ENCODE results near the gene UBE2E3.

UBE2E3 gene

DNA sequence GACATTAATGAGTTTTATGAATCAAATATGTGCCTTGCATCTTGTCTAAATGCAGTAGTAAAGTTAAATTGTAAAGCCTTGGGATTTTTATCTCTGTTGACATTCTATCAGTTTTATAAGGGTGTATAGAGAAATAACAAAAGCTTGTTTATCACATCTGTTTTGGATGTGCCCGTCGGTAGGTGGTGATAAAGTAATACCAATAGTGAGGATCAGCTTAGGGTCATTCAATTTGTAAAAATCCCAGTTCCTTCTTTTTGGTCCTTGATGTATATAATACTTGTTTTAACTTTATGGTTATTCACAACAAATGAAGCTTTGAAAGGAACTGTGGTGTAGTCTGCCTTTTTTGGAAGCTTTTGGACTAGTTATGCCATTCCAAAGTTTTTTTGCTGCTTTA lies 12.6 kb downstream of the UBE2E3 start:
- H3K4me3 ChIP-seq (ENCODE audit: low read depth, low read length), result no peak overlapping the region
- peaks cover 4% of the 10 kb centered on the region; the same call in 1 of the 2 replicates for H3K36me3 ChIP-seq (ENCODE audit: control insufficient read depth, insufficient read depth, low read length)

GRCh38 chr2:180999274-180999964 lies 19.0 kb downstream of the UBE2E3 start:
- Histone ChIP-seq H3K9ac (ENCODE audit: low read length) (no peak overlapping the region), H3K36me3 (ENCODE audit: control insufficient read depth, insufficient read depth, low read length) (no peaks in the 10 kb centered on the region), H3K4me3 (ENCODE audit: low read depth, low read length) (no peak overlapping the region), H3K27me3 (ENCODE audit: control insufficient read depth, insufficient read depth, low read length) (no peaks in the 10 kb centered on the region), H3K9me3 (ENCODE audit: control insufficient read depth, insufficient read depth, low read depth, low read length) (no peaks in the 10 kb centered on the region), H3K27ac (ENCODE audit: low read depth, low read length) (no peak overlapping the region), H3K4me1 (ENCODE audit: control insufficient read depth, insufficient read depth, low read length) (peaks cover 25% of the 10 kb centered on the region)

More for the DNA sequence above, 12.6 kb downstream of the UBE2E3 start:
- Histone ChIP-seq H3K27ac (ENCODE audit: low read depth, low read length) (no peak overlapping the region), H3K27me3 (ENCODE audit: control insufficient read depth, insufficient read depth, low read length) (no peaks in the 10 kb centered on the region), H3K9ac (ENCODE audit: low read length) (no peak overlapping the region), H3K9me3 (ENCODE audit: control insufficient read depth, insufficient read depth, low read depth, low read length) (no peaks in the 10 kb centered on the region), H3K4me1 (ENCODE audit: control insufficient read depth, insufficient read depth, low read length) (peaks cover 8% of the 10 kb centered on the region)

- H3K4me3 ChIP-seq (ENCODE audit: low read depth, low read length), result no peak overlapping the region
- H3K27me3 ChIP-seq (ENCODE audit: control insufficient read depth, insufficient read depth, low read length), result no peaks in the 10 kb centered on the region
- H3K9me3 ChIP-seq (ENCODE audit: control insufficient read depth, insufficient read depth, low read depth, low read length), result no peaks in the 10 kb centered on the region
- H3K36me3 ChIP-seq (ENCODE audit: control insufficient read depth, insufficient read depth, low read length), result no peaks in the 10 kb centered on the region
- no peak overlapping the region for H3K27ac ChIP-seq (ENCODE audit: low read depth, low read length)
- H3K4me1 ChIP-seq (ENCODE audit: control insufficient read depth, insufficient read depth, low read length), result peaks cover 18% of the 10 kb centered on the region
- H3K9ac ChIP-seq (ENCODE audit: low read length), result no peak overlapping the region
These were observed 24.4 kb downstream of the UBE2E3 start for GRCh38 chr2:181004647-181005325.

GRCh38 chr2:181005326-181005655 lies 24.9 kb downstream of the UBE2E3 start:
- no peak overlapping the region for H3K9ac ChIP-seq (ENCODE audit: low read length)
- H3K36me3 ChIP-seq (ENCODE audit: control insufficient read depth, insufficient read depth, low read length), result no peaks in the 10 kb centered on the region
- no peak overlapping the region for H3K27ac ChIP-seq (ENCODE audit: low read depth, low read length)
- H3K4me1 ChIP-seq (ENCODE audit: control insufficient read depth, insufficient read depth, low read length), result peaks cover 20% of the 10 kb centered on the region
- no peaks in the 10 kb centered on the region for H3K9me3 ChIP-seq (ENCODE audit: control insufficient read depth, insufficient read depth, low read depth, low read length)
- no peak overlapping the region for H3K4me3 ChIP-seq (ENCODE audit: low read depth, low read length)
- no peaks in the 10 kb centered on the region for H3K27me3 ChIP-seq (ENCODE audit: control insufficient read depth, insufficient read depth, low read length)

- Histone ChIP-seq H3K4me3 (ENCODE audit: low read depth, low read length) (no peak overlapping the region), H3K27me3 (ENCODE audit: control insufficient read depth, insufficient read depth, low read length) (no peaks in the 10 kb centered on the region), H3K9me3 (ENCODE audit: control insufficient read depth, insufficient read depth, low read depth, low read length) (no peaks in the 10 kb centered on the region), H3K36me3 (ENCODE audit: control insufficient read depth, insufficient read depth, low read length) (no peaks in the 10 kb centered on the region), H3K27ac (ENCODE audit: low read depth, low read length) (no peak overlapping the region), H3K9ac (ENCODE audit: low read length) (no peak overlapping the region), H3K4me1 (ENCODE audit: control insufficient read depth, insufficient read depth, low read length) (peaks cover 20% of the 10 kb centered on the region)
These were observed 25.4 kb downstream of the UBE2E3 start for GRCh38 chr2:181005809-181006208.

DNA sequence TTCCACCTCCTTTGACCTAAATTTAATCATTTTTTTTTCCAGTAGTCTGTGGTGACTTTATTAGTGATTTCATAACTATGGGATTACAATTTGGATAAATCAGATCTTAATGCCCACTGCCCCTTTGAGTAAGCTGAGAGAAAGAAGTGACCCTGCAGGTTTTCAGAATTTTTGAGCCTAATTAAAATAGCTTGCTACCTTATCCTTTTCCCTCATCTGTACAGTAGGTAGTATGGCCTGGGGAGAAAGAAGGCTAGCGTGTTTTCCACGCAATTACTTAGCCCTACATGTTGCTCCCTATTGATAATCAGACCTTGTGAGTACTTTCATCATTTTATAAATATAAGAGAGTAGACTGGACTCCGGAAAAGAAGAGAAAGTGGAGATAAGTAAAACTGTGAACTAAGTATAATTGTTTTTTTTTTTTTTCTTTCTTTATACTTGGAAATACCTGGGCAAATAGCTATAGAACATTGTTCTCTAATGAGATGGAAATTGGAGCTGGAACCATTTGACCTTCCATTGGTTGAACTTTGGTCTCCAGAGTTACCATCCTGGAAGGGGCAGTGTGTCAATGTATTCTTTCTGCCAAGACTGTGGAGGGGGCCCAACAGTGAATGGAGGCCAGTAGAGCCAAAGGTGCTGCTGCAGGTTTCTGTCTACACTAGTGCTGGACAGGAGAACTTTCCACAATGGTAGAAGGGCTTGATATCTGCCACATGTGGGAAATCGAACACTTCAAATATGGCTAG lies 26.9 kb downstream of the UBE2E3 start:
- Histone ChIP-seq H3K9me3 (ENCODE audit: control insufficient read depth, insufficient read depth, low read depth, low read length) (no peaks in the 10 kb centered on the region), H3K36me3 (ENCODE audit: control insufficient read depth, insufficient read depth, low read length) (no peaks in the 10 kb centered on the region), H3K4me1 (ENCODE audit: control insufficient read depth, insufficient read depth, low read length) (0 out of 2 replicates have a peak, but pooled peaks cover 8% of the 10 kb centered on the region), H3K9ac (ENCODE audit: low read length) (no peak overlapping the region), H3K4me3 (ENCODE audit: low read depth, low read length) (no peak overlapping the region), H3K27ac (ENCODE audit: low read depth, low read length) (no peak overlapping the region), H3K27me3 (ENCODE audit: control insufficient read depth, insufficient read depth, low read length) (no peaks in the 10 kb centered on the region)

DNA sequence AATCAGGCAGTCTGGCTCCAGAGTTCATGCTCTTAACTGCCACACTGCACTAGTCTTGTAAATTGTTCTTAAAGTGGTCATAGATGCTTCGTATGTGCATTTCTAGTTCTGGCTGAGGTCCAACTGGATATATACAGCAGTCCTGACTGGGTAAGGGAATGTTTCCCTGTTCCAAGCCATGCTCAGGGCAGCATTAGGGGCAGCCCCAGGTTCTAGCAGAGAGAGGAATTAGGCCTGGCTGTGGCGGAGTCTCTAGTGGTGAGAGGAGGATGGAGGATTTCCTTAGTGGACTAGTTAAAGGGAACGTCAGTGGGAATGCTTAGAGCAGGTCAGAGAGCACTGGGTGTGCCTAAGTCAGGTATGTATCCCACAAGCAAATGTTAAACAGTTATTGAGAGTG lies 28.0 kb downstream of the UBE2E3 start:
- Histone ChIP-seq H3K9ac (ENCODE audit: low read length) (no peak overlapping the region), H3K9me3 (ENCODE audit: control insufficient read depth, insufficient read depth, low read depth, low read length) (no peaks in the 10 kb centered on the region), H3K27me3 (ENCODE audit: control insufficient read depth, insufficient read depth, low read length) (no peaks in the 10 kb centered on the region), H3K27ac (ENCODE audit: low read depth, low read length) (no peak overlapping the region), H3K4me3 (ENCODE audit: low read depth, low read length) (no peak overlapping the region), H3K4me1 (ENCODE audit: control insufficient read depth, insufficient read depth, low read length) (0 out of 2 replicates have a peak, but pooled peaks cover 8% of the 10 kb centered on the region), H3K36me3 (ENCODE audit: control insufficient read depth, insufficient read depth, low read length) (no peaks in the 10 kb centered on the region)

- H3K4me1 ChIP-seq (ENCODE audit: control insufficient read depth, insufficient read depth, low read length), result no peaks in the 10 kb centered on the region
- no peaks in the 10 kb centered on the region for H3K36me3 ChIP-seq (ENCODE audit: control insufficient read depth, insufficient read depth, low read length)
- H3K27ac ChIP-seq (ENCODE audit: low read depth, low read length), result no peak overlapping the region
- H3K4me3 ChIP-seq (ENCODE audit: low read depth, low read length), result no peak overlapping the region
- H3K9ac ChIP-seq (ENCODE audit: low read length), result no peak overlapping the region
- no peaks in the 10 kb centered on the region for H3K9me3 ChIP-seq (ENCODE audit: control insufficient read depth, insufficient read depth, low read depth, low read length)
- no peaks in the 10 kb centered on the region for H3K27me3 ChIP-seq (ENCODE audit: control insufficient read depth, insufficient read depth, low read length)
These were observed 40.9 kb downstream of the UBE2E3 start for GRCh38 chr2:181021199-181021789.

DNA sequence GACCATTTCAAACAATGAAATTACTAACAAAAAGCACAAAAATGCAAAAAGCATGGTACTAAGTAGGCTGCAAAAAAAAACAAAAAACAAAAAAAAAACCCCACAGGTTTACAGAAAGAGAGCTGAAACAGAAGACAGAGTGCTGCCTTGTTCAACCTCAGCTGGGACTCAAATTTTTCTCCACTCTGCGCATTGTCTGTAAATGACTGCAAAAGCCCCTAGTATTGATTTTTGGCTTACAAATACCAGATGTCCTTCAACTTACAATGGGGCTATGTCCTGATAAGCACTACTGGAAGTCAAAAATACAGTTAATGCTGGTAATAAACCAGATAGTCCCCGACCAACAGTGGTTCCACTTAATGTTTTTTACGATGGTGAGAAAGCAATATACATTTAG lies 42.2 kb downstream of the UBE2E3 start:
- Histone ChIP-seq H3K36me3 (ENCODE audit: control insufficient read depth, insufficient read depth, low read length) (no peaks in the 10 kb centered on the region), H3K9me3 (ENCODE audit: control insufficient read depth, insufficient read depth, low read depth, low read length) (no peaks in the 10 kb centered on the region), H3K4me1 (ENCODE audit: control insufficient read depth, insufficient read depth, low read length) (no peaks in the 10 kb centered on the region), H3K27me3 (ENCODE audit: control insufficient read depth, insufficient read depth, low read length) (no peaks in the 10 kb centered on the region), H3K4me3 (ENCODE audit: low read depth, low read length) (no peak overlapping the region), H3K9ac (ENCODE audit: low read length) (no peak overlapping the region), H3K27ac (ENCODE audit: low read depth, low read length) (no peak overlapping the region; the same call in 1 of the 2 replicates)

DNA sequence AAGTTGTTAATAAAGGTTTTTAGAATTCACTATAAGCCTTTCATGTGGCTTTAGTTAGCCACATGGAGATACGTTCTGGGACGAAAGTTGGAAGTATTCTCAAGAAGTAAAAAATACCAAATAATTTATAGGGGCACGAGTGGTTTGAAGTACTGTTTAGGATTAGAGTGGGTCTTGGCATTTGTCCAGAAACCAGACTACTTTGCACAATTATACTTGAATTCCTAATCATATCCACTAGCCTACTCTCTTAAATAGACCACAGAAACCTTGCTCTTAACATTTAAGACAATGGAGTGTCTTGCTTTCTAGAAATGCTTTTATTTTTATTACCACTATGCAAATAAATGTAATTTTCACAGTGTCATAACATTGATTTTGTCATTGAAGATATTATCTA lies 44.6 kb downstream of the UBE2E3 start:
- H3K9ac ChIP-seq (ENCODE audit: low read length), result no peak overlapping the region
- no peak overlapping the region for H3K4me3 ChIP-seq (ENCODE audit: low read depth, low read length)
- no peaks in the 10 kb centered on the region for H3K36me3 ChIP-seq (ENCODE audit: control insufficient read depth, insufficient read depth, low read length)
- H3K4me1 ChIP-seq (ENCODE audit: control insufficient read depth, insufficient read depth, low read length), result no peaks in the 10 kb centered on the region
- H3K27me3 ChIP-seq (ENCODE audit: control insufficient read depth, insufficient read depth, low read length), result no peaks in the 10 kb centered on the region
- H3K27ac ChIP-seq (ENCODE audit: low read depth, low read length), result no peak overlapping the region
- no peaks in the 10 kb centered on the region for H3K9me3 ChIP-seq (ENCODE audit: control insufficient read depth, insufficient read depth, low read depth, low read length)

GRCh38 chr2:181036445-181036844 lies 56.0 kb downstream of the UBE2E3 start:
- Histone ChIP-seq H3K4me1 (ENCODE audit: control insufficient read depth, insufficient read depth, low read length) (no peaks in the 10 kb centered on the region), H3K27ac (ENCODE audit: low read depth, low read length) (no peak overlapping the region), H3K27me3 (ENCODE audit: control insufficient read depth, insufficient read depth, low read length) (no peaks in the 10 kb centered on the region), H3K36me3 (ENCODE audit: control insufficient read depth, insufficient read depth, low read length) (no peaks in the 10 kb centered on the region), H3K4me3 (ENCODE audit: low read depth, low read length) (no peak overlapping the region), H3K9ac (ENCODE audit: low read length) (no peak overlapping the region), H3K9me3 (ENCODE audit: control insufficient read depth, insufficient read depth, low read depth, low read length) (no peaks in the 10 kb centered on the region)
